GDM1 (cell line): ENCODE results near the gene SPAAR.
A peak's percentile ranks its signal among the peaks of the same experiment; 100 is the strongest.
"Not testable (repeated sequence)": the region's sequence is repeated elsewhere in the genome, so short reads cannot be mapped to it uniquely, and the experiment has no call there.

Source experiments
- DNase-seq: peaks from one replicate; lab custom pipeline; 2025; lab: John Stamatoyannopoulos, UW

The SPAAR gene

GRCh38 chr9:35923598-35923926 is 14.3 kb downstream of the SPAAR start:
- no peak for DNase-seq

- peak; percentile 18 for DNase-seq
Observed at GRCh38 chr9:35923927-35924763, 14.9 kb downstream of the SPAAR start.

- no peak for DNase-seq
Observed at GRCh38 chr9:35928591-35929452, 19.5 kb downstream of the SPAAR start.

- no peak for DNase-seq
Observed at GRCh38 chr9:35929453-35929718, 20.1 kb downstream of the SPAAR start.

- DNase-seq: no peak
Observed at GRCh38 chr9:35930521-35930920, 21.2 kb downstream of the SPAAR start.

- no peak for DNase-seq
Observed at GRCh38 chr9:35930989-35931388, 21.7 kb downstream of the SPAAR start.

- no peak for DNase-seq
Observed at GRCh38 chr9:35932735-35933134, 23.4 kb downstream of the SPAAR start.

DNA sequence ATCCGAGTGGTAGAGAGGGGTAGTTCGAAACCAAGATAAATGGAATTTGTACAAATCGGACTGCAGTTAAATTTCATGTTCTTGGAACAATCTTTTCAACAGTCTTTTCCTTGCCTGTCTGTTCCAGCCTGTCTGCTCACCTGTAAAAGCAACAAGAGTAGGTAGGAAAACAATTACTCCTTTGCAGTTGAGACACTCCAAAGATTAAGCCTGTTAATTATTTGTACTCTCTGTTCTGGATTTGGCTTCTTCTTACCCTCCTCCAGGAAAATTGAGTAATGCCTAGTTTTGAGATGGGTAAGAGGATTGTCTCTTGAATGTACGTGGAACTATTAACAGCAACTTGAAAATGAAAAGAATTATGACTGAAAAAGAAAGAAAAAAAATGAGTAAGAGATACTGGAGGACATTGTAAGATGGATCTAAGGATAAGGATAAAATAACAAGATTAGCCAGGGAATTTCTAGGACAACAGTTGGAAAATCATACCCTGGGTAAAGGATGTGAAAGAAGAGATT is 24.3 kb downstream of the SPAAR start:
- DNase-seq: no peak

DNA sequence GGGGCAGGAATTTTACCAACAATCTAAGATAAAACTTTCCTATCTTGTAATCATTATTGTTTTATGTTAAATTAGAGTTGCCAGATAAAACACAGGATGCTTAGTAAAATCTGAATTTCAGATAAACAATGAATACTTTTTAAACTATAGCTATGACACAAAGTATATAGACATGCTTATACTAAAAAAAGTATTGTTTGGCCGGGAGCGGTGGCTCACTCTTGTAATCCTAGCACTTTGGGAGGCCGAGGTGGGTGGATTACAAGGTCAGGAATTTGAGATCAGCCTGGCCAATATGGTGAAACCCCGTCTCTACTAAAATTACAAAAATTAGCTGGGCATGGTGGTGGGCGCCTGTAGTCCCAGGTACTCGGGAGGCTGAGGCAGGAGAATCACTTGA is 24.8 kb downstream of the SPAAR start:
- not testable (repeated sequence) for DNase-seq

GRCh38 chr9:35935261-35935660 is 26.0 kb downstream of the SPAAR start:
- no peak for DNase-seq

DNA sequence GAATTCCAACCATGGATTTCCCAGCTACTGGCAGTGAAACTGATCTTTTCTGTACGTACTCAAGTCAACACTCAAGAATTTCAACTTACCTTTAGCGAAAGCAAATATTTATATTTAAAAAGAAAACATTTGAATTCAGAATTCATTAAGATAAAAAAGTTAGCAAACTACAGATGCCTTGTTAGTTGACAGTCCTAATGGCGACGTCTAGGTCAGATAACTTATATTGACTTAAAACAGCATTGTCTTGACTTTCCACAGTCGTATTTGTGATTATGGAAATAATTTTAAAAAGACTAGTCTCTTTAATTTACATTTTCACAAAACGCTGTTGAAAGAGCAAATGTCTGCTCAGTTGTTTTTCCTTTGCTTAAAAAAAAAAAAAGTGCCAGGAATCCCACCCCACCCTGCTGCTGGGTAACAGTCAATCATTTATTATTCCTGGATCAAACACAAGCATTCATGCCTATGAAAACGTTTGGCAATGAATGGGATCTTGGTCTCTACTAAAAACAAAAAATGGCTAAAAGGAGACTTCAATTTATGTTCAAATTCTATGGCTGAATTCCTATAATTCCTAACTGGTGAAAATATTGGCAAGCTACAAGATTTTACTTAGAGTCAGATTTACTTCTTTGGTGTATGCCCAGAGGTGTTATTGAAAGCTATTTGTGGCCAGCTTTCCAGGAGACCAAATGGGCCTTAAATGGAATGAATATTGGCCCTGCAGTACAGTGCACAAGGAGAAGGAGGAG is 26.6 kb downstream of the SPAAR start:
- no peak for DNase-seq

GRCh38 chr9:35937227-35937626 is 27.9 kb downstream of the SPAAR start:
- DNase-seq: no peak

GRCh38 chr9:35938474-35939356 is 29.4 kb downstream of the SPAAR start:
- DNase-seq: no peak

- no peak for DNase-seq
Observed at GRCh38 chr9:35939679-35940250, 30.5 kb downstream of the SPAAR start.

DNA sequence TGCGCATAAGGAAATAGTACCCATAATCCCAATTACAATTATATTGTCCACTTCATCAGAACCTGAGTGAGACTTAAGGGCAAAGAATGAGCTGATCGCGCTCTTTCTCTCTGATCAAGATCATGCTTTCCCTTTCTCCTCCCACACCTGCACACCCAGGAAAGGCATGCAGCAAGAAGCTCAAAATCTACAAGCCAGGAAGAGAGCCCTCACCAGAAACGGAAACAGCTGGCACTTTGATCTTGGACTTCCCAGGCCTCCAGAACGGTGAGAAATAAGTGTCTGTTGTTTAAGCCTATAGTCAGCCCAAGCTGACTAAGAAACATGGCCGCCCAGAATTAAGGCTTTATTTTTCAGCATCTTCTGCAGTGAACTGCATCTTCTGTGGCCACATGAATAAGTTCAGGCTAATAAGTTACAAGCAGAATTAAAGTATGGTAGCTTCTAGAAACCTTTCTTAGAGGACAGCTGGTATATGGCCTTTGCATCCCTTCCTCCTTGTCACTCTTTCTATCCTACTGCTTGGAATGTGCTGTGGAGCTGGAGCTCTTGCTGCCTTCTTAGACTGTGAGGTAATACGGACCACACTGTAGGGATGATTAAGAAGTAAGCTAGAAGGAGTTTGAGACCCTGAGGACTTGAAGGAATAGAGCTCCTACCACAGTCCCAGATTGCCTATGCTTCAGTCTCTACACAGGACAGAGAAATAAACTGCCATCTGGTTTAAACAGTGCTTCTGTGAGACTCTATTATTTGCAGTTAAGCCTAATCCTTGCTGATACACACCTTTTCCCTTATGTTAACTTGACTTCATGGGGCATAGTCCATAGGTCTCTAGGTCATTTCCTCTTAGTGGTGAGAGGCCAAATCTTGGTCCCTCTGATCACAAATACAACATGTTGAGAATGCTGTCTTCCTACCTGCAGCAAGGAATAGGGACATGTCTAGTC is 31.4 kb downstream of the SPAAR start:
- DNase-seq: no peak

GRCh38 chr9:35942286-35942685 is 33.0 kb downstream of the SPAAR start:
- no peak for DNase-seq

GRCh38 chr9:35944173-35944572 is 34.9 kb downstream of the SPAAR start:
- no peak for DNase-seq

DNA sequence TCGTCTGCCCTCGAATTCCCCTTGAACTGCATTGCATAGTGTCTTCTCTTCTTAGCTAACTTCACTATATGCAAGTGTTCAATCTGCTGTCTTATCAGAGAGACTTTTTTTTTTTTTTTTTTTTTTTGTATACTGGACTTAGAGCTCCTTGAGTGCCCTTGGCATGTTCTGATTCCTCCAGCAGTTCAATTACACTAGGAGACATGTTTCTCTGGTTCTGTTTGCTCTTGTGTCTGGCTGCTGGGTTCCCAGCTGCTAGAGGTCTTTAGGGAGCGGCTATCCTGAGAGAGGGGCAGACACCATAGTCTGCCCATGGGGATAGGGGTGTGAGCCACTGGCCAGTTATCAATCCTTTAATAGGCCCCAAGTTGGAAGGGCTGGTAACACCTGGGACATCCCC is 35.6 kb downstream of the SPAAR start:
- DNase-seq: no peak

- DNase-seq: peak; percentile 26
Observed at GRCh38 chr9:35945341-35946018, 36.2 kb downstream of the SPAAR start.
